HCEC 1CT (cell line): ENCODE measurements around the gene RGS6.

Source experiments
- DNase-seq: peaks from one replicate; pipeline ENCODE4 v3.0.0-alpha.2; 2017

RGS6 gene

DNA sequence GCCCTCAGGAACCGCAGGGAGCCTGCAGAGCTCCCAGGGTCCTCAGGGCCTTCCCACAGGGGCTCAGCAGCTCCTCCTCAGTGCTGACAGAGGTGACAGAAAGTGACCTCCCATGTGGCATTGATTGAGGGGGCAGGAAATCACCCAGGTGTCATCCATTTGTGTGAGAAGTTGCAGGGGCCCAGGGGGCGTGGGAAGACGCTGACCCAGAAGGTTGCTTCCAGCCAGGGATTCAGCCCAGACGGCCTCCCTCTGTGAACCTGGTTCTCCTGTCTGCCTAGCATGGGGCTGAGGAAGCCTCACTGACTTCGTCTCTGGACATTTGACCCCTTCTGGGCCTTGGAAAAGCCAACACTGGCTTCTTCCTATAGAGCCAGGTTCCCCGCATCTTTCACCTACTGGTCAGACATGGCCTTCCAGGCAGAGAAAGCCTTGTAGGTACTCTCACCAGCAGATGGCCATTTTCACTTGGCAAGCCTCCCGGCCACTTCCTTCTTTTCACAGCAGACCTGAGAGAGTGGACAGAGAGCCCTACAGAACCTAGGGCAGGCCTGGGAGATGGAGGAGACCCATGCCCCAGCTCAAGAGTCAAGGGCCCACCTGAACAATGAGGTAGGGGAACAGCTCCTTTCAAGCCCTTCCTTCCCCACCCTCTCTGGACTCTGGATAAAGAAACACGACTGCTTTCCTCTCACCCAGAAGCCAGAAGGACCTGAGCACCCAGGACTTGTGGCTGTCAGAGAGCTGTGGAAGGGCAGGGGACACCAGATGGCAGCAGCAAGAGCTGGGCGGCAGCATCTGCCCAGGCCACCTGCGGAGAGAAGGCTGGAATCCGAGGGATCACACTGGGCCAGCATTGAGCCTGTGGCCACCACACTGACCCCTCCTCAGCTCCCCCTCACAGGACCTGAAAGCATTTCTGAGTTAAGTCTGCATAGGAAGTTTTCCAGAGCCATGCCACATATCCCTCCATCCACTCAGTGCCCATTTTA is 583.8 kb downstream of the RGS6 start:
- peak; percentile 45 for DNase-seq

DNA sequence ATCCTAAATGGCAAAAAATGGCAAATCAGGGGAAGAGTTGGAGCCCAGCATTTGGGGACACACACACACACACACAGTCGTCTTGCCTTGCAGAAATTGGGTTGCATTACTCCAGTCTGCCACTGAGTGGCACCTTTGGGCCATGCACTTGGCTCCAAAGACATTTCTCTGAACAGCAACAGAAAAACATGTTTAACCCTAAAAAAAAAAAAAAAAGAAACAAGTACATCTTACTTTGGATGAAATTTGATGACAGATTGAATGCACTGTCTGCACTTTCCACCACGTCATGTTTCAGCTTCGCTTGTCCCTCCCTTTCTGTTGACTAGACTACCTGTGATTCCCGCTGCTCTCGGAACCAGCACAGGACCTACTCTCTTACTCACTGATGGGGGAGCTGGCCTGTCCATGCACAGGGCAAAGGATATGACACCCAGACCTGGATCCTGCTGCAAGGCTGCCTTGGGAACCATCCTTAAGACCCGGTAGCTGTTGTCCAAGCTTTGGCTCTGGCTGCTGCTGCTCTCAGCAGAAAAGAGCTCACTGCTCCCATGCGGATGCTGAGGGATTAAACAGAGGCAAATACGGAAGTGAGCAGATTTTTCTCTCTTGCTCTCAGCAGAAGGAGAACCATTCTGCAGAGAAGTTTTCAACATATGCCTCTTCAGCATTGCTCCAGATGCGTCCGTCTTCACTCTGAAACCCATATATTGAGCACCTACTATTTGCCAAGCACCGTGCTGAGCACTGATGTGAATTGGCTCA is 584.9 kb downstream of the RGS6 start:
- peak; percentile 70 for DNase-seq

GRCh38 chr14:72517736-72518135 is 585.5 kb downstream of the RGS6 start:
- no peak for DNase-seq

- DNase-seq = no peak
Measured at GRCh38 chr14:72518809-72519377, 586.7 kb downstream of the RGS6 start.

DNA sequence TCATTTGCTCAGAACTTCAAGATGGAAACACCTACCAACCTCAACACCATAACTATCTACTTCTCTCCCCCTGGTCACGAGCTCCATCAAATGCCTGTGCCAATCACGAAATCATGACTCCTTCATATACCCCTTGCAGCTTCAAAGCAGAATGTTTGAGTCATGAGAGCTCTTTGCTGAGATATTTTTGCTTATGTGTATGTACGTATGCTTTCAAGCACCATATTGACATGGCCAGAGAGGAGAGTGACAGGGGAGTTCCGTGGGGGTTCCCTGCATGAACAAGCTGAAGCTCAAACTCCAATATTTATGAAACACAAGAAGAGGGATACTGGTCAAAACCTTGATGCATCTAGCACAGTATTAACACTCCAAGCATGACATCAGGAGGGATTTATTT is 587.3 kb downstream of the RGS6 start:
- DNase-seq = no peak

DNA sequence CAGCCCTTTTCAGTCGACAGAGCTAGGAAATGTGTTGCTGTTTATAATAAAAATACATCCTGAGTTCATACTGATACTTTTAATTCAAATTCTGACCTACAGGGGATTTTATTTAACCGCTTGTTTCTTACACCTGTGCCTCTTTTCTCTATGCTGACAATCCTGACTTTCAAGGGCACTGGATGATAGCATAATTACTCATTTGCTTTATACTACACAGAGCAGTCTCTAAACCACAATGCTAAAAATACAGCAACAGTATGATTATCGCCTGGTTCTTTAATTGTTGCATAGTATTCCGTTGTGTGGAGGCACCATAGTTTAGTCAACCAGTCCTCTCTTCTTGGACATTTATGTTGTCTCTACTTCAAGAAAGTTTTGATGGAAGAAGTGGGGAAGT is 588.8 kb downstream of the RGS6 start:
- DNase-seq = peak; percentile 41

DNA sequence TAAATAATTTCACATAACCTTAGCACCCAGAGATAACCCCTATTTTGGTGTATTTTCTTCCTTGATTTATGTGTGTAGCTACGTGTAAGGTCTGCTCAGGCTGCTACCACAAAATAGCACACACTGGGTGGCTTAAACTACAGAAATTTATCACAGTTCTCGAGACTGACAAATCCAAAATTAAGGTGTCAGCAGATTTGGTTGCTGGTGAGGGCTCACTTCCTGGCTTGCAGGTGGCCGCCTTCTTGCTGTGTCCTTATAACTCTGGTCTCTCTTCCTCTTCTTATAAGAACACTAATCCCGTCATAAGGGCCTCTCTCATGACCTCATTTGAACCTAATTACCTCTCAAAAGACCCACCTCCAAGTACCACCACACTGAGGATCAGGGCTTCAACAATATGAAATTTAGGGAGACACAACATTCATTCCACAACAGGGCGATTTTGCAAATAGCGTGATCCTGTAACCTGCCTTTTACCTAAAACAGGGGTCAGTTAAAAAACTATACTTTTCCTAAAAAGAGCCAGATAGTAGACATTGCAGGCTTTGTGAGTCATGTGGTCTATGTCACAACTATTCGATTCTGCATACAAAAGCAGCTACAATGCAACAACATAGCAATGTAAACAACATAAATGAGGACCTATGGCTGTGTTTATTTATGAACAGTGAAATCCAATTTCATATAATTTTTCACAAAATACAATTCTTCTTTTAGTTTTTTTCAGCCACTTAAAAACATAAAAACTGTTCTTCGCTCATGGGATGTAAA is 589.9 kb downstream of the RGS6 start:
- DNase-seq = peak; percentile 42

DNA sequence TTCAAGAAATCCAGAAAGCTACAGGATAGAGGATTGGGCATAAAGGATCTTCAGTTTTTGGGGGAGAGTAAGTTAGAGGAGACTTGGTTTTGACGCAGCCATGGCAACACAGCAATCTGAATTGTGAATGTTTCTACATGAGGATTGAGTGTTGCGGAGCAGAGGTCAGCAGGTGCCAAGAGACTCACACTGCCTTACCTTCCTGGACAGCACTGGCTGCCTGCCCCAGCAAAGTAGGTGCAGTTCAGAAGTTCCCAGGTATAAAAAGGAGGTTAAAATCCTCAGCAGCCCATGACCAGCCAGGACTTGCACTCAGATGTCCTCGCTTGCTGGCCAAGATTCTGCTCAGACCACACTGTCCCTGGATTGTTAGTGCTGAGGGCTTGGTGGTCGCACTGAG is 590.6 kb downstream of the RGS6 start:
- DNase-seq = no peak

- DNase-seq = peak; percentile 42
Measured at GRCh38 chr14:72523424-72524294, 591.4 kb downstream of the RGS6 start.

- no peak for DNase-seq
Measured at GRCh38 chr14:72524295-72524629, 592.0 kb downstream of the RGS6 start.

- no peak for DNase-seq
Measured at GRCh38 chr14:72525087-72525915, 593.1 kb downstream of the RGS6 start.

DNA sequence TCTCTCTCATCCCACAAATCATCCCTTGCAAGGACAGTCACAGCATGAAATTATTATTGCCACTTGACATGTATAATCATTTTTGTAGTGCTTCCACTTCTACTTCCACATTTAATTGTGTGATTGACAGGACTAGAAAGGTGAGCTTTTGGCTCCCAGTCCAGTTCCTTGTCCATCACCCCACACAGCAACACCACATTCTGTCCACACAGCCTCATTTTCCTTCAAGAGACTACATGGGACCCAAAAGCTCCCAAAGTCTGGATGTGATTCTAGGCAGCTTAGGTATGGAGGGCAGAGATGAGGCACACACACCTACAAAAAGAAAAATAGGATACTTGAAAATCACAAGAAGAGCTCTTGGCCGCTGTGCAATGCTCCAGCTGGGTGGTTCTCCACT is 595.4 kb downstream of the RGS6 start:
- no peak for DNase-seq

- peak; percentile 50 for DNase-seq
Measured at GRCh38 chr14:72528059-72528862, 596.0 kb downstream of the RGS6 start.

- DNase-seq = no peak
Measured at GRCh38 chr14:72528863-72529175, 596.6 kb downstream of the RGS6 start.

- no peak for DNase-seq
Measured at GRCh38 chr14:72532686-72533454, 600.6 kb downstream of the RGS6 start.

DNA sequence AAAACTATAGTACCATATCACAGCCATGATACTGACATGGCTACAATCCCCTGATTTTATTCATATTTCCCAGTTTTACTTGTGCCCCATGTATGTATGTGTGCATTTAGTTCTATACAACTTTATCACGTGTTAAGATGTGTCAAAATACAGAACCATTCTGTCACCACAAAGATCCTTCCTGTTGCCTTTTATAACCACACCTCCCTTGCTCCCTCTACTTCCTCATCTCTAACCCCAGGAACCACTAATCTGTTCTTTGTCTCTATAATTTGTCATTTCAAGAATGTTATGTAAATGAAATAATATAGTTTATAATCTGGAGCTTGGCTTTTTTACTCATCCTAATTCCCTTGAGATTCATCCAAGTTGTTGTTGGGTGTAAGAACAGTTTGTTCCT is 603.3 kb downstream of the RGS6 start:
- no peak for DNase-seq

DNA sequence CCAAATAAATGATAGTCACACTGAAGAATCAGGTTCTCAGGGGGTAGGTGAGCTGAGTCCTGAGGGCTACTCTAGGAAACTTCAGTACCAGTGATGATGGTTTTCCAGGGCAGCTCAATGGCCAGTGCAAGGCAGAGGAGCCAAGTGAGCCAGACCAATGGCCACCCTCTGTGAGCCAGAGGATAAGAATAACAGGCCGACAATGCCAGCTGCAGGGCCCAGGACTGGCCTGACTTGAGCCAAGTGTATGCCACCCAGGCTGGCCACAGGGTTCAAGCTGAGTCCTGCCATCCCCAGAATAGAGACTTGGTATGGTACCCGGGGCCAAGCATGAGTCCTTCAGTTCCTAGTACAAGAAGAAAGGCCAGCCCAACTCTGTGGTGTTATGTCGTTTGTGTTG is 606.2 kb downstream of the RGS6 start:
- no peak for DNase-seq

GRCh38 chr14:72539661-72540315 is 607.6 kb downstream of the RGS6 start:
- DNase-seq = no peak

DNA sequence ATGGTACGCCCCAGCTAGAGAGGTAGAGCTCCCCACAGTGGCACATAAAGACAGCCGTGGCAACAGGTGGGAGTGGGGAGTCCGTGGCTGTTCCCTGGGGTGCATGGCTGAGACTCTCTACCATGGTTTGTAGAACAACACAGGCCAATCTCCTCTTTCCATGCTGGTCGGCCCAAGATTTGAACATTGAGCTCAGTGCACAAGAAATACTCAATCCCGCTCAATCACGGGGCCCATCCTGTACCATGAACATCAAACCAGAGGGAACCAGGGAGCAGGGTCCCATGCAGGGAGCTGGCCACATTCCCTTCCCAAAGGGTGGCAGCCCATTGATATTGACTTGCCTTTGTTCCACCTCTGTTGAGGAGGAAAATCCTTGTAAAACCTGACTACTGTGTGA is 608.6 kb downstream of the RGS6 start:
- no peak for DNase-seq
